Esophagus muscularis mucosa (tissue), 4 donors: ENCODE results near the gene SAMD7. TPM values are rescaled to one million over a fixed set of nuclear protein-coding genes. Genes with fewer than 3 reads are reported as not detected.

Source experiments
- DNase-seq: peaks from one replicate; pipeline ENCODE4 v3.0.0-alpha.2; 2017; ENCODE audit errors: extremely low spot score
- H3K27ac ChIP-seq, 4 donors: fragments of 200-600 bp; sonication (generic); replicated peaks in 1 of 4; 1 replicate in 3 of 4; 2 replicates in 1 of 4; pipeline ENCODE4 v1.5.1; 2016 to 2019; ENCODE audit warnings: mild to moderate bottlenecking in 1 of 4
- H3K27me3 ChIP-seq, 4 donors: fragments of 200-600 bp; sonication (generic); one replicate each; pipeline versions ENCODE4 v1.5.1 to v1.6.0; 2016 to 2019
- H3K36me3 ChIP-seq, 4 donors: fragments of 200-600 bp; sonication (generic); one replicate each; pipeline ENCODE4 v1.5.1; 2016 to 2019
- H3K4me1 ChIP-seq, 4 donors: fragments of 200-600 bp; sonication (generic); one replicate each; pipeline ENCODE4 v1.5.1; 2016 to 2019
- H3K4me3 ChIP-seq, 4 donors: fragments of 200-600 bp; sonication (generic); 1 replicate in 2 of 4; 2 replicates in 2 of 4; pipeline ENCODE4 v1.5.1; 2016 to 2019; ENCODE audit warnings: mild to moderate bottlenecking in 4 of 4, moderate library complexity in 1 of 4
- H3K9me3 ChIP-seq, 4 donors: fragments of 200-600 bp; sonication (generic); 1 replicate in 3 of 4; 2 replicates in 1 of 4; pipeline ENCODE4 v1.5.1; 2016 to 2019
- CTCF ChIP-seq, 3 experiments: fragments of 200-600 bp in 2 of 3; fragments of 450-650 bp in 1 of 3; sonication (generic) in 2 of 3; IDR thresholded peaks; one replicate each; pipeline ENCODE4 v1.5.1; 2017 to 2019; ENCODE audit warnings: antibody characterized with exemption in 3 of 3, mild to moderate bottlenecking in 2 of 3, moderate library complexity in 1 of 3
- EP300 ChIP-seq: sonication (generic); formaldehyde crosslinking; IDR thresholded peaks from one replicate; pipeline ENCODE4 v1.6.1; 2017; ENCODE audit warnings: antibody characterized with exemption
- POLR2A ChIP-seq: fragments of 450-650 bp; IDR thresholded peaks from one replicate; pipeline ENCODE4 v1.6.1; 2017; ENCODE audit warnings: antibody characterized with exemption, moderate library complexity, mild to moderate bottlenecking, low read depth
- POLR2AphosphoS5 ChIP-seq, 2 donors: sonication (generic); formaldehyde crosslinking; IDR thresholded peaks; one replicate each; pipeline ENCODE4 v1.6.1; 2017; ENCODE audit warnings: antibody characterized with exemption in 2 of 2
- WGBS: methylation state at CpG from one replicate; pipeline ENCODE4 v1.1.5; 2018; 5-methylcytosine and 5-hydroxymethylcytosine counted together
- intact Hi-C: fragments of 100-400 bp; cut with DNase I; formaldehyde crosslinking; loops from one replicate; pipeline ENCODE4 v1.15.1; 2023
- total RNA-seq, 4 donors: library from RNA; depleted of rRNA; stranded (reverse); fragments of >200 nt; gene quantifications; one replicate each; pipeline versions ENCODE4 v1.1.0 to v1.2.1, GENCODE V29; 2016

SAMD7 gene
- total RNA-seq, 4 donors from 2014 or later: not detected

- no peak for DNase-seq
- no peaks in the 10 kb centered on the region for H3K9me3 ChIP-seq
- no peak overlapping the region for H3K27ac ChIP-seq
- 75% methylated on average over 2 of the region's 2 CpGs for WGBS
- H3K27me3 ChIP-seq: no peaks in the 10 kb centered on the region
- H3K4me3 ChIP-seq: no peak overlapping the region
- TF ChIP-seq CTCF (IDR thresholded peaks at IDR 0.05) (no peak), EP300 (no peak), POLR2AphosphoS5 (IDR thresholded peaks at IDR 0.05) (no peak), POLR2A (no peak)
- no peaks in the 10 kb centered on the region for H3K36me3 ChIP-seq
- H3K4me1 ChIP-seq: no peaks in the 10 kb centered on the region
- intact Hi-C loops: no loop called here
Measured at GRCh38 chr3:169955406-169955805, 44.0 kb downstream of the SAMD7 start.

GRCh38 chr3:169964176-169964575 is 52.8 kb downstream of the SAMD7 start:
- Histone ChIP-seq H3K9me3 (no peaks in the 10 kb centered on the region), H3K4me3 (no peak overlapping the region), H3K27ac (no peak overlapping the region), H3K4me1 (peaks cover 14 to 29% (median 25%) of the 10 kb centered on the region in 4 donors), H3K27me3 (no peaks in the 10 kb centered on the region), H3K36me3 (no peaks in the 10 kb centered on the region)
- 87% methylated on average over 2 of the region's 2 CpGs for WGBS
- intact Hi-C loops: no loop called here
- no peak for TF ChIP-seq POLR2AphosphoS5 (IDR thresholded peaks at IDR 0.05)
- TF ChIP-seq POLR2A: no peak
- no peak for TF ChIP-seq CTCF (IDR thresholded peaks at IDR 0.05)
- no peak for TF ChIP-seq EP300
- no peak for DNase-seq

DNA sequence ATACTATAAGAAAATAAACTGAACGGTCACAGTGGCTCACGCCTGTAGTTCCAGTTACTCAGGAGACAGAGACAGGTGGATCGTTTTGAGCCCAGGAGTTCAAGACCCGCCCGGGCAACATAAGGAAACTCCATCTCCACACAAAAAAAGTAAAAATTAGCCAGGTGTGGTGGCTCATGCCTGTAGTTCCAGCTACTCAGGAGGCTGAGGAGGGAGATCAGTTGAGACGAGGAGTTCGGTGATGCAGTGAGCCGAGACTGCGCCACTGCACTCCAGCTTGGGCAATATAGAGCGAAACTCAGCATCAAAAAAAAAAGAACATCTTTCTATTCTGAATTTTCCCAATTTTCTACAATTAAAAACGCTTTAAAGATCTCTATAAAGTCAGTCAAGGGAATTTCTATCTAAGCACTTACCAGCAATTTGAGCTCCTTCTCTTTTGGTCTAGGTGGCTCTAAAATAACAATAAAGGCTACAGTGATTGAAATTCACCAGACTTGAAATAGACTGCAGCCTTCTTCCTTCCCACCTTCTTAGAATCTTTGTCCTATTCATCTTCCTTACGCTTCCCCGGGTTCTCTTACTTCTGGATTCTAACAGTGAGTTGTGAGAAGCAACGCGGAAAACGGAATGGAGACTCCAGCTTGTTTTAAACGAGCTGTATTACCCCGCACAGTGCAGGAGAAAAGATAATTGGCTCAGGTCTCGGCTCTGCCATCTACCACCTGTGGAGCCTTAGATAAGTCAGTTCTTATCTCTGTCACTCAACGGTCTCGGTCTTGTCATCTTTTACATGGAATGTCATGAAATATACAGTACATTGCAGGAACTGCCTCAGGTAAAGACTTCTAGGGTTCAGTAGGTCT is 54.4 kb downstream of the SAMD7 start:
- DNase-seq: no peak
- H3K9me3 ChIP-seq: no peaks in the 10 kb centered on the region
- peak overlapping the region; percentile 93 to 98 (median 96) for H3K27ac ChIP-seq
- TF ChIP-seq EP300 (no peak), POLR2A (no peak), CTCF (IDR thresholded peaks at IDR 0.05) (no peak), POLR2AphosphoS5 (IDR thresholded peaks at IDR 0.05) (no peak)
- intact Hi-C loops: loop anchor here (2.0 kb wide), 1 partner anchor 103 kb away; no protein-coding TSS in a partner anchor
- peak overlapping the region; percentile 82 to 92 (median 88) for H3K4me3 ChIP-seq
- H3K36me3 ChIP-seq: no peaks in the 10 kb centered on the region
- WGBS: 67% methylated on average over 21 of the region's 21 CpGs
- no peaks in the 10 kb centered on the region for H3K27me3 ChIP-seq
- peaks cover 18 to 45% (median 41%) of the 10 kb centered on the region in 4 donors for H3K4me1 ChIP-seq

GRCh38 chr3:169966428-169966950 is 55.1 kb downstream of the SAMD7 start, which contains the start of gene SEC62:
Gene SEC62, plus strand, starts transcription at chr3:169966807. Its CDS starts 16 bp downstream, at chr3:169966823.
- H3K4me3 ChIP-seq: peak within 1 kb of the TSS; percentile 82 to 92 (median 88)
- intact Hi-C loops: loop anchor here (2.0 kb wide), 1 partner anchor 104 kb away; no protein-coding TSS in a partner anchor
- peak; percentile 99 for DNase-seq
- peaks cover 24 to 52% (median 46%) of the 10 kb centered on the region in 4 donors for H3K4me1 ChIP-seq
- WGBS: 2% methylated on average over 17 of the region's 37 CpGs
- H3K27me3 ChIP-seq: no peaks in the 10 kb centered on the region
- TF ChIP-seq EP300 (no peak), POLR2AphosphoS5 (IDR thresholded peaks at IDR 0.05) (peak; percentile 94 to 96), POLR2A (peak; percentile 52), CTCF (IDR thresholded peaks at IDR 0.05) (peak; percentile 21 to 54 (median 45))
- no peaks in the 10 kb centered on the region for H3K9me3 ChIP-seq
- no peaks in the 10 kb centered on the region for H3K36me3 ChIP-seq
- H3K27ac ChIP-seq: peak within 1 kb of the TSS; percentile 93 to 98 (median 96)
